Mesothelial cell of epicardium (in vitro differentiated cells): Measurements from ENCODE around the gene ERG. TPM values are rescaled to one million over a fixed set of nuclear protein-coding genes. Genes with fewer than 3 reads are reported as not detected.

Experiments used
- DNase-seq, 2 experiments: peaks; one replicate each; pipeline ENCODE4 v3.0.0; 2021; ENCODE audit warnings: low spot score in 2 of 2; ENCODE audit not compliant: unreplicated experiment in 2 of 2
- H3K27ac Mint-ChIP-seq: 2 replicates; pipeline ENCODE4 v1.8.0; 2021; ENCODE audit warnings: mixed read lengths
- H3K27me3 Mint-ChIP-seq: 2 replicates; pipeline ENCODE4 v1.8.0; 2021; ENCODE audit warnings: low read depth, mixed read lengths
- H3K36me3 Mint-ChIP-seq: 2 replicates; pipeline ENCODE4 v1.8.0; 2021; ENCODE audit warnings: mixed read lengths
- H3K4me1 Mint-ChIP-seq: 2 replicates; pipeline ENCODE4 v1.8.0; 2021; ENCODE audit warnings: mixed read lengths
- H3K4me3 Mint-ChIP-seq: 2 replicates; pipeline ENCODE4 v1.8.0; 2021; ENCODE audit warnings: mild to moderate bottlenecking, moderate library complexity, mixed read lengths
- H3K9me3 Mint-ChIP-seq: 2 replicates; pipeline ENCODE4 v1.8.0; 2021; ENCODE audit warnings: mixed read lengths
- CTCF ChIP-seq: fragments of 200-600 bp; sonication (generic); IDR thresholded peaks from one replicate; pipeline ENCODE4 v1.5.0; 2021; ENCODE audit warnings: antibody characterized with exemption; ENCODE audit not compliant: unreplicated experiment
- total RNA-seq: library from RNA; stranded (reverse); gene quantifications from 3 replicates; pipeline ENCODE4 v1.2.1, GENCODE V29; 2021

ERG gene
- total RNA-seq, 1 donor from 2014 or later: 2.5 TPM

DNA sequence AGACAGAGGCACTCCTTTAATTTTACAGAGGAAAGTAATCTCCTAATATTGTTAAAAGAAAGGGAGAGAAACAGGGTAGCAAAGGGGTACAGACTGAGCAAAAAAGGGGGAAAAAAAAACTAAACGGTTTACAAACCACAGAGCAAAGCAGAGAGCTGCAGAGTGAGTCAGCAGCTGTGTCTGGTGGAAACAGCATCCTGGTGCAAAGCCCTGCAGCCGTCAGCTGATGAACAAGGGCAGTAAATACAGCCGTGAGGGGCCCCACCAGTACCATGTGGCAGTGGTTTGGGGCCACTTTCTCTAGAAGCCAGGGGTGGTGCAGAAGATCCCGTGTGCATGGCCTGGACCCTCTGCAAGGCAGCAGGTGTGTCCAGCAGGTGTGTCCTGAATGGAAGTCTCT, 111.3 kb downstream of the ERG start:
- Mint-ChIP-seq H3K27me3 (no peaks in the 10 kb centered on the region), H3K4me3 (no peak overlapping the region), H3K4me1 (peaks cover 24% of the 10 kb centered on the region), H3K36me3 (no peaks in the 10 kb centered on the region), H3K27ac (no peak overlapping the region), H3K9me3 (no peaks in the 10 kb centered on the region)
- no peak for TF ChIP-seq CTCF
- no peak for DNase-seq

DNA sequence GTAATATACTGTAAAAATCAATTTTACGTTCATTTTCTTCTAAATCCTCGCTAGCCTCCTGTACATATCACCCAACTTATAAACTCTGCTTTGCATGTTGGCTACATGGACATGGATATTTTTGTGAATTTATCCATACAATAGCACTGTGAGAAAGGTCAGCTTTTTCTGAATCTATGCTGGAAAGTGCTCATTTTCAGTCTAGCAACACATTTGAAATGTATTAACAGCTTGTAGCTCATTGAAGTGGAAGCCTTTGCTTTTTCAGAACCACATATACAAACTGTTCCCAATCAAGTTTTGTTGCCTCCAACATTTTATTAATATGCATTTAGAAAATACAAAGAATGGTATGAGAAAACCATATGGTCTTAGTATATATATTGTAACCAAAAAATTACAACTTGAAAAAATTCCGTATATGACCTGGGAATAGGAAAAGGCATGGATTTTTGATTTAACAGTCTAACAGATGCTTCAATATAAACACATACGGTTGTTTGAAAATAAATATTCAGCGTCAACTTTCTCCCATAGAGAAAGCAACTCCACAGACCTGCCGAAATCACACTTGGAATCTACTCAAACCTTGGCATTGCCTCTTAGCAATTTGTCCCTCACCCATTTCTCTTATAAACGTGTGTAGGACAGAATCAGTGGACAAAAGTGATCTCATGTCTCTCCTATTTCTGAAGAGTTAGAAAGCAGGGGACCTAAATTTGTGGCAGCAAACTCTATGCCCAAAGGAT, 112.7 kb downstream of the ERG start:
- Mint-ChIP-seq H3K4me1 (peaks cover 25% of the 10 kb centered on the region), H3K36me3 (no peaks in the 10 kb centered on the region), H3K27ac (no peak overlapping the region), H3K9me3 (no peaks in the 10 kb centered on the region), H3K27me3 (no peaks in the 10 kb centered on the region), H3K4me3 (no peak overlapping the region)
- no peak for TF ChIP-seq CTCF
- no peak for DNase-seq

DNA sequence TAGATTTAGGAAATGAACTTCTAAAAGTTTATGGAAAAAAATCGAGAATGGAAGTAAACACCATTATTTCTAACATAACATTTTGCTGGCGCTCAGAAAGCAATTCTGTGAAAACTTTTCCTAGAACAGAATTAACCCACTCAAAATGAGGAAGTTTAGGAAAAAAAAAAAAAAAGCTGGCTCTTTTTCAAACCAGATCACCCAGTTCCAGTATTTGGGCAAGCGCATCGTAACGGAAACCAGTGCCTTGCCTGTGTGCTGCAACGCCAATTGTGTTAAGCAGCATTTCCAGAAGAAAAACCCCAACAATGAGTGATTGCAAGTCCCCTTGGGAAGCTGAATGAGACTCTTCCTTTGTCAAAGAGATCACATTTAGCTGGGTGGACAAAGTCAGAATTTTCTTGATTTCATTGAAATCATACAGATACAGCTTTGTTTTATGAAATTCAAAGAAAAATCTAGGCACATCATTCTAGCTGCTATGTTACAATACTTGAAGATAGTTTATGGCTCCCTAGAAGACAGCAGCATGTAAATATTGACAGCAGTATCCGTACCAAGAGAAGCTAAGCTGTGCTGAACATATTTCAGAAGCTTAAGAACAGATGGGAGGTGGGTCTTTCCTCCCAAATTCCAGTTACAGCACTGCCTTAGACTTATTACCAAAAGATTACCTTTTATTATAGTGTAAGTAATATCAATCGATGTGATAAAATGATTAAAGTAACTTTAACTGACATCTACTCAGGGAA, 113.4 kb downstream of the ERG start:
- Mint-ChIP-seq H3K27ac (no peak overlapping the region), H3K36me3 (no peaks in the 10 kb centered on the region), H3K27me3 (no peaks in the 10 kb centered on the region), H3K4me3 (no peak overlapping the region), H3K4me1 (peaks cover 30% of the 10 kb centered on the region), H3K9me3 (no peaks in the 10 kb centered on the region)
- no peak for DNase-seq
- no peak for TF ChIP-seq CTCF

DNA sequence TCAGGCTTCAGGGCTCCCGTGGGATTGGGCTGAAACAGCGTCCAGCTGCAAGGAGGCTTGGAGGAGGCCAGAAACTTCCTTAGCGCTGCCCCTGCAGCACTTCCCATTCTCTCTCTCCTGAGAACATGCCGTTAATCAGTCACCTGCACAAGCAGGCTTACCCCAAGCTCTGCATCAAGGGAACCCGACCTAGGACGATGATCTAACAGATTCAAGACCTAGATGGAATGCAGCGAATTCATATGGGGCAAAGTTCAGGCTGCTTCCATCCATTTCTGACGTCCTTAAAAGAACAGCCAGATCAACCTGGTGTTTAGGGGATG, 114.1 kb downstream of the ERG start:
- Mint-ChIP-seq H3K27me3 (no peaks in the 10 kb centered on the region), H3K4me3 (no peak overlapping the region), H3K9me3 (no peaks in the 10 kb centered on the region), H3K36me3 (no peaks in the 10 kb centered on the region), H3K27ac (no peak overlapping the region), H3K4me1 (peaks cover 30% of the 10 kb centered on the region)
- DNase-seq: no peak
- no peak for TF ChIP-seq CTCF

- no peaks in the 10 kb centered on the region for H3K9me3 Mint-ChIP-seq
- no peak overlapping the region for H3K27ac Mint-ChIP-seq
- H3K4me1 Mint-ChIP-seq: peaks cover 26% of the 10 kb centered on the region
- H3K36me3 Mint-ChIP-seq: no peaks in the 10 kb centered on the region
- no peak for TF ChIP-seq CTCF
- no peaks in the 10 kb centered on the region for H3K27me3 Mint-ChIP-seq
- H3K4me3 Mint-ChIP-seq: no peak overlapping the region
- DNase-seq: no peak
Observed at GRCh38 chr21:38383411-38384237, 114.7 kb downstream of the ERG start.
